GM21723 (cell line): ENCODE measurements around the gene AKIP1.
"Not testable (repeated sequence)": the region's sequence is repeated elsewhere in the genome, so short reads cannot be mapped to it uniquely, and the experiment has no call there.

ENCODE experiments used
- ATAC-seq: cut with Tn5 transposase; IDR thresholded peaks from one replicate; pipeline ENCODE4 v1.9.1; 2021; ENCODE audit warnings: mild to moderate bottlenecking, moderate library complexity; ENCODE audit not compliant: unreplicated experiment

The AKIP1 gene

GRCh38 chr11:8914661-8915018 is 3.7 kb downstream of the AKIP1 start:
- ATAC-seq = no peak

GRCh38 chr11:8917157-8917825 is 6.3 kb downstream of the AKIP1 start:
- ATAC-seq = no peak

- no peak for ATAC-seq
Observed at GRCh38 chr11:8922691-8923090, 11.7 kb downstream of the AKIP1 start.

- no peak for ATAC-seq
Observed at GRCh38 chr11:8925711-8926110, 14.7 kb downstream of the AKIP1 start.

- no peak for ATAC-seq
Observed at GRCh38 chr11:8926236-8926635, 15.2 kb downstream of the AKIP1 start.

GRCh38 chr11:8927233-8927632 is 16.2 kb downstream of the AKIP1 start:
- no peak for ATAC-seq

GRCh38 chr11:8928205-8928604 is 17.2 kb downstream of the AKIP1 start:
- ATAC-seq = no peak

GRCh38 chr11:8928981-8929615 is 18.1 kb downstream of the AKIP1 start:
- no peak for ATAC-seq

GRCh38 chr11:8930456-8931175 is 19.6 kb downstream of the AKIP1 start:
- ATAC-seq = no peak

GRCh38 chr11:8932564-8933180 is 21.7 kb downstream of the AKIP1 start, which contains the start of gene C11orf16:
C11orf16 (minus strand) TSS chr11:8932947; CDS start chr11:8932308, 639 bp downstream.
- no peak for ATAC-seq

GRCh38 chr11:8933931-8934330 is 22.9 kb downstream of the AKIP1 start:
- no peak for ATAC-seq

- ATAC-seq = no peak
Observed at GRCh38 chr11:8934742-8935488, 23.9 kb downstream of the AKIP1 start.

GRCh38 chr11:8935789-8936188 is 24.8 kb downstream of the AKIP1 start:
- ATAC-seq = not testable (repeated sequence)

- peak; percentile 89 for ATAC-seq
Observed at GRCh38 chr11:8937159-8937558, 26.2 kb downstream of the AKIP1 start.

- ATAC-seq = no peak
Observed at GRCh38 chr11:8937659-8938058, 26.7 kb downstream of the AKIP1 start.

- ATAC-seq = no peak
Observed at GRCh38 chr11:8941341-8942103, 30.5 kb downstream of the AKIP1 start.

- ATAC-seq = no peak
Observed at GRCh38 chr11:8942518-8943066, 31.6 kb downstream of the AKIP1 start, which contains the start of gene ASCL3. ASCL3 (minus strand) TSS chr11:8943016; CDS start chr11:8938161, 4,855 bp downstream.

GRCh38 chr11:8947230-8947943 is 36.4 kb downstream of the AKIP1 start:
- ATAC-seq = no peak

- ATAC-seq = no peak
Observed at GRCh38 chr11:8948886-8949285, 37.9 kb downstream of the AKIP1 start.
